Stimulated activated CD4-positive, alpha-beta T cell treated with anti-CD3 and anti-CD28 coated beads, Interleukin-12 subunit alpha, Interleukin-12 subunit beta, amount 100 ng/mL, for 4 hours (primary cell): ENCODE results near the gene CLEC7A.
A peak's percentile ranks its signal among the peaks of the same experiment; 100 is the strongest.

ENCODE experiments used
- DNase-seq: peaks from one replicate; pipeline ENCODE4 v3.0.0-alpha.2; 2020

The CLEC7A gene

GRCh38 chr12:10130042-10130441, at the start of gene CLEC7A:
Gene CLEC7A, minus strand, starts transcription at chr12:10130199. Its CDS starts 117 bp downstream, at chr12:10130082.
- DNase-seq: no peak

GRCh38 chr12:10179776-10180181, 49.8 kb upstream of the CLEC7A start:
- DNase-seq: no peak

GRCh38 chr12:10178821-10179220, 48.8 kb upstream of the CLEC7A start, which contains the start of gene TMEM52B:
Gene TMEM52B, plus strand, starts transcription at chr12:10179032. Its CDS starts 543 bp downstream, at chr12:10179575.
- no peak for DNase-seq

- no peak for DNase-seq
Observed at GRCh38 chr12:10175846-10176636, 46.0 kb upstream of the CLEC7A start.

- no peak for DNase-seq
Observed at GRCh38 chr12:10174986-10175614, 45.1 kb upstream of the CLEC7A start.

GRCh38 chr12:10171973-10172728, 42.2 kb upstream of the CLEC7A start, which contains the start of gene OLR1:
Gene OLR1, minus strand, starts transcription at chr12:10172132. Its CDS starts 55 bp downstream, at chr12:10172077.
- DNase-seq: no peak

- DNase-seq: no peak
Observed at GRCh38 chr12:10170216-10170615, 40.2 kb upstream of the CLEC7A start.

- no peak for DNase-seq
Observed at GRCh38 chr12:10169104-10169503, 39.1 kb upstream of the CLEC7A start.

- DNase-seq: no peak
Observed at GRCh38 chr12:10167599-10167998, 37.6 kb upstream of the CLEC7A start.

- DNase-seq: no peak
Observed at GRCh38 chr12:10165421-10165820, 35.4 kb upstream of the CLEC7A start.

GRCh38 chr12:10163084-10163483, 33.1 kb upstream of the CLEC7A start:
- no peak for DNase-seq

- no peak for DNase-seq
Observed at GRCh38 chr12:10160617-10161385, 30.8 kb upstream of the CLEC7A start.

- DNase-seq: no peak
Observed at GRCh38 chr12:10159280-10159679, 29.3 kb upstream of the CLEC7A start.

GRCh38 chr12:10158406-10158805, 28.4 kb upstream of the CLEC7A start:
- DNase-seq: no peak

GRCh38 chr12:10155966-10156365, 26.0 kb upstream of the CLEC7A start:
- DNase-seq: no peak

- DNase-seq: no peak
Observed at GRCh38 chr12:10154145-10154496, 24.1 kb upstream of the CLEC7A start.

GRCh38 chr12:10153271-10154144, 23.5 kb upstream of the CLEC7A start:
- peak; percentile 38 for DNase-seq

- no peak for DNase-seq
Observed at GRCh38 chr12:10151621-10152020, 21.6 kb upstream of the CLEC7A start.

GRCh38 chr12:10147714-10148403, 17.9 kb upstream of the CLEC7A start:
- DNase-seq: no peak

- no peak for DNase-seq
Observed at GRCh38 chr12:10142976-10143589, 13.1 kb upstream of the CLEC7A start.

GRCh38 chr12:10140001-10140400, 10.0 kb upstream of the CLEC7A start:
- DNase-seq: peak; percentile 12
